Gastroesophageal sphincter (tissue), 4 donors: Measurements from ENCODE around the gene MSMP. TPM values are rescaled to one million over a fixed set of nuclear protein-coding genes. Genes with fewer than 3 reads are reported as not detected.

ENCODE experiments used
- ATAC-seq: fragments of 150-250 bp; one replicate; pipeline ENCODE4 v1.9.1; 2016; ENCODE audit warnings: mild to moderate bottlenecking, moderate library complexity
- H3K27ac ChIP-seq, 4 donors: fragments of 200-600 bp; sonication (generic) in 3 of 4; 1 replicate in 3 of 4; 2 replicates in 1 of 4; pipeline ENCODE4 v1.5.1; 2016 to 2019
- H3K27me3 ChIP-seq: fragments of 200-600 bp; sonication (generic); one replicate; pipeline ENCODE4 v1.5.1; 2019
- H3K36me3 ChIP-seq, 2 donors: fragments of 200-600 bp; sonication (generic); one replicate each; pipeline ENCODE4 v1.5.1; 2019; ENCODE audit warnings: control low read depth in 1 of 2
- H3K4me1 ChIP-seq, 3 donors: fragments of 200-600 bp; sonication (generic); 1 replicate in 2 of 3; 2 replicates in 1 of 3; pipeline ENCODE4 v1.5.1; 2016 to 2019; ENCODE audit warnings: control low read depth in 2 of 3
- H3K4me3 ChIP-seq, 2 donors: fragments of 200-600 bp; sonication (generic); one replicate each; pipeline ENCODE4 v1.5.1; 2019; ENCODE audit warnings: mild to moderate bottlenecking in 1 of 2, moderate library complexity in 1 of 2
- H3K9me3 ChIP-seq, 3 donors: fragments of 200-600 bp; sonication (generic); one replicate each; pipeline ENCODE4 v1.5.1; 2017 to 2019; ENCODE audit warnings: control low read depth in 2 of 3
- CTCF ChIP-seq, 4 experiments: fragments of 200-600 bp in 2 of 4; fragments of 450-650 bp in 2 of 4; sonication (generic) in 1 of 4; IDR thresholded peaks; one replicate each; pipeline ENCODE4 v1.5.1; 2017 to 2019; ENCODE audit warnings: antibody characterized with exemption in 4 of 4, mild to moderate bottlenecking in 2 of 4, moderate library complexity in 2 of 4
- EP300 ChIP-seq: sonication (generic); formaldehyde crosslinking; IDR thresholded peaks from one replicate; pipeline ENCODE4 v1.6.1; 2017; ENCODE audit warnings: antibody characterized with exemption, mild to moderate bottlenecking
- POLR2A ChIP-seq, 2 donors: fragments of 450-650 bp; IDR thresholded peaks; one replicate each; pipeline ENCODE4 v1.6.1; 2017; ENCODE audit warnings: antibody characterized with exemption in 2 of 2, mild to moderate bottlenecking in 2 of 2, moderate library complexity in 1 of 2
- POLR2AphosphoS5 ChIP-seq: sonication (generic); formaldehyde crosslinking; IDR thresholded peaks from one replicate; pipeline ENCODE4 v1.6.1; 2017; ENCODE audit warnings: antibody characterized with exemption
- WGBS, 2 donors: methylation state at CpG; one replicate each; pipeline ENCODE4 v1.1.5; 2018; ENCODE audit warnings: low coverage in 1 of 2; 5-methylcytosine and 5-hydroxymethylcytosine counted together
- total RNA-seq, 4 donors: library from RNA; depleted of rRNA; stranded (reverse); fragments of >200 nt; gene quantifications; one replicate each; pipeline ENCODE4 v1.1.0, GENCODE V29; 2016

MSMP gene
- total RNA-seq, 4 donors from 2014 or later, result 2.0 TPM; not detected in 3

- TF ChIP-seq EP300 (no peak), POLR2A (IDR thresholded peaks at IDR 0.05) (no peak), CTCF (IDR thresholded peaks at IDR 0.05) (no peak), POLR2AphosphoS5 (no peak)
- H3K27me3 ChIP-seq, result no peaks in the 10 kb centered on the region
- no peaks in the 10 kb centered on the region for H3K9me3 ChIP-seq
- WGBS, 2 donors, result 82 to 84% methylated on average over 4 to 6 of the region's 6 CpGs
- no peak overlapping the region for H3K27ac ChIP-seq
- peaks cover 0 to 38% of the 10 kb centered on the region in 2 donors for H3K36me3 ChIP-seq
- H3K4me1 ChIP-seq, result peaks cover 0 to 41% (median 22%) of the 10 kb centered on the region in 3 donors
- H3K4me3 ChIP-seq, result no peak overlapping the region
- ATAC-seq, result no peak
Measured at GRCh38 chr9:35797311-35798109, 43.4 kb upstream of the MSMP start.

GRCh38 chr9:35795695-35796094 is 41.6 kb upstream of the MSMP start:
- Histone ChIP-seq H3K27me3 (no peaks in the 10 kb centered on the region), H3K4me3 (no peak overlapping the region), H3K9me3 (no peaks in the 10 kb centered on the region), H3K27ac (no peak overlapping the region), H3K4me1 (peaks cover 3 to 56% (median 31%) of the 10 kb centered on the region in 3 donors), H3K36me3 (peaks cover 0 to 20% of the 10 kb centered on the region in 2 donors)
- ATAC-seq, result no peak
- TF ChIP-seq CTCF (IDR thresholded peaks at IDR 0.05), result no peak
- TF ChIP-seq POLR2A (IDR thresholded peaks at IDR 0.05), result no peak
- TF ChIP-seq POLR2AphosphoS5, result no peak
- no peak for TF ChIP-seq EP300

- TF ChIP-seq POLR2AphosphoS5, result no peak
- TF ChIP-seq CTCF (IDR thresholded peaks at IDR 0.05), result no peak
- TF ChIP-seq POLR2A (IDR thresholded peaks at IDR 0.05), result no peak
- no peak for TF ChIP-seq EP300
- H3K36me3 ChIP-seq, result no peaks in the 10 kb centered on the region
- H3K4me3 ChIP-seq, result peak overlapping the region in 1 of 2 donors; percentile 69
- peak overlapping the region in 3 of 4 donors; percentile 54 to 91 (median 87) for H3K27ac ChIP-seq
- H3K4me1 ChIP-seq, result peaks cover 5 to 65% (median 34%) of the 10 kb centered on the region in 3 donors
- no peaks in the 10 kb centered on the region for H3K27me3 ChIP-seq
- H3K9me3 ChIP-seq, result no peaks in the 10 kb centered on the region
- no peak for ATAC-seq
- WGBS, 2 donors, result 64% methylated on average over 1 of the region's 2 CpGs; no CpG with 5 or more reads in 1 of the 2 donors
Measured at GRCh38 chr9:35793461-35793860, 39.4 kb upstream of the MSMP start.

GRCh38 chr9:35792826-35793225 is 38.8 kb upstream of the MSMP start:
- no peaks in the 10 kb centered on the region for H3K9me3 ChIP-seq

More at GRCh38 chr9:35792826-35793225, 38.8 kb upstream of the MSMP start:
- peak overlapping the region in 1 of 2 donors; percentile 69 for H3K4me3 ChIP-seq
- TF ChIP-seq POLR2A (IDR thresholded peaks at IDR 0.05) (no peak), EP300 (no peak), POLR2AphosphoS5 (no peak), CTCF (IDR thresholded peaks at IDR 0.05) (no peak)
- H3K27me3 ChIP-seq, result no peaks in the 10 kb centered on the region
- 56 to 60% methylated on average over 1 of the region's 14 CpGs for WGBS, 2 donors
- ATAC-seq, result no peak
- H3K36me3 ChIP-seq, result no peaks in the 10 kb centered on the region
- H3K27ac ChIP-seq, result peak overlapping the region in 2 of 4 donors; percentile 87 to 91
- H3K4me1 ChIP-seq, result peaks cover 5 to 65% (median 34%) of the 10 kb centered on the region in 3 donors
